GM12801 (cell line): ENCODE measurements around the gene CTNNBL1.

Experiments used
- CTCF ChIP-seq: IDR thresholded peaks from one replicate; pipeline ENCODE4 v1.5.1; 2011; ENCODE audit warnings: control low read depth; ENCODE audit not compliant: insufficient read length; ENCODE audit errors: extremely low read depth

The CTNNBL1 gene

GRCh38 chr20:37876863-37877262 lies 183.0 kb downstream of the CTNNBL1 start:
- no peak for TF ChIP-seq CTCF

GRCh38 chr20:37877832-37878772 lies 184.3 kb downstream of the CTNNBL1 start:
- TF ChIP-seq CTCF: no peak

GRCh38 chr20:37878835-37879599 lies 185.2 kb downstream of the CTNNBL1 start:
- no peak for TF ChIP-seq CTCF

GRCh38 chr20:37879843-37880242 lies 186.0 kb downstream of the CTNNBL1 start:
- TF ChIP-seq CTCF: no peak

- TF ChIP-seq CTCF: no peak
Observed at GRCh38 chr20:37880726-37881591, 187.1 kb downstream of the CTNNBL1 start.

GRCh38 chr20:37881601-37882343 lies 187.9 kb downstream of the CTNNBL1 start:
- TF ChIP-seq CTCF: no peak
